CD4-positive, alpha-beta T cell treated with Interferon alpha-2 for 1 hour (primary cell): Measurements from ENCODE around the gene TP53BP1.
"Not testable (repeated sequence)": the region's sequence is repeated elsewhere in the genome, so short reads cannot be mapped to it uniquely, and the experiment has no call there.

ENCODE experiments used
- DNase-seq, 2 donors: peaks; one replicate each; pipeline ENCODE4 v3.0.0-alpha.2; 2020 to 2022

TP53BP1 gene

DNA sequence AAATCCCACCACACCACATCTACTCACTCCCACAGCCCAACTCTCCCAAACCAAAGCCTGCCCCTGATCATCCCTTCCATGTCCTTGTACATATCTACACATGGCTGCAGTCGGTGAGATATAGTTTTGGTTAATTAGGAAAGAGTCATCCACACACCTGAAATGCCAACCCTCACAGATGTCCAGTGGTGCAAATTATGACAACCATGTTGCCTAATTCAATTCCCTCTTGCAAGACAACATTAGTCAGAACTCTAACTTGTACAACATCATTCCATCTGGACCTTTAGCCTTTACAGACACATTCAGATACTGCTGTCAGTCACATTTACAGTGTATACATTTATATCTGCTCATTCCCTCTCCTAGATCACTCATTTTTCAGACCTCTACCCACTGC lies 80.9 kb downstream of the TP53BP1 start:
- DNase-seq: no peak

GRCh38 chr15:43410572-43411214 lies 82.3 kb downstream of the TP53BP1 start:
- no peak for DNase-seq

DNA sequence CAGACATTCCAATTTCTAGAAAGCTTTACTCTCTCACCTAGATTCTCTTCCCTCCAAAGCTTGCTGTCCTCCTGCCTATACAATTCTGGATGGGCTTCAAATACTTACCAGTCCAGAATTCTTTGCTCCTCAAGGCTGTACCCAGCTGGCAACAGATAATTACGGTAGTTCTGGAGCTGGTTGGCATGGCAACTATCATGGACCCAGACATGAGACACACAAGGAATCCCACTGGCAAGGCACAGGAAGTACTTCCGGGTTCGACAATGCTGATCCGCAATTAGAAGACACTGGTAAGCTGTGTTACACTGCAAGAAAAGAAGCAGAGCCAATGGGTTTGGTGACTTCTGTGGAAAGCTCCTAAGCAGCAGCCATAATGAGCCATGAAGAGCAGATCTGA lies 84.2 kb downstream of the TP53BP1 start:
- no peak for DNase-seq

DNA sequence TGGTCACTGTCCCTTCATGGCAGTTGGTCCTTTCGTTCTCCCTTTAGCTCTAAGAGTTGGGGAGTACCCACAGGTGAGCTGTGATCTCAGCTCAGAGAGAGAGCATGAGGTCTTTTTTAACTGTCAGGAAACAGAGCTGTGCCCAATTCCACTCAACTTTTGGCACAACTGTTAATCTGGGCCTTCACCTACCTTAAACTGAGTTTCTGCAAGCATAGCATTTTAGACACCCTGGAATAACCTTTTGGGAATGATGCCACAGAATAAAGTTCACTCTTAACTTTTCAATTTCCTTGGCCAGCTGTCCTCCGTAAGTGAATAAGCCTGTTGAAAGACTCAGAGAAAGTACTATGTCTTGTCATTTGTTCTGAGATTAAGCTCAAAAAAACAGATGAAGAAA lies 86.1 kb downstream of the TP53BP1 start:
- DNase-seq: no peak

DNA sequence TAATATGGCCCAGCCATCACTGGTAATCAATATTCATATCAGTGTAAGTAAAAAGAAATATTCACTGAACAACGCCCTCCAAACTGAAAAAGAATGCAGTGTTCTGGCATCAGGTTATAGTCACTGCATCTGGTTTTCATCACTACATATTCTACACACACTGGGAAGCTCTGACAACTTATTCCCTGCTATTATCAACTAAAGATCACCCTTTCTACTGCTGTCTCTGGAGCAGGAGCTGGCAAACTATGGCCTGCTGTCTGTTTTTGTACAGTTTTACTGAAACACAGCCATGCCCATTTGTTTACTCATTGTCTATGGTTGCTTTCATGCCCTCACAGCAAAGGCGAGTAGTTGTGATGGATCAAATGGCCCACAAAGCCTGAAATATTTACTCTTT lies 86.8 kb downstream of the TP53BP1 start:
- DNase-seq: no peak

GRCh38 chr15:43404130-43404529 lies 88.8 kb downstream of the TP53BP1 start:
- no peak for DNase-seq

GRCh38 chr15:43403616-43404015 lies 89.3 kb downstream of the TP53BP1 start:
- DNase-seq: no peak

- no peak for DNase-seq
Measured at GRCh38 chr15:43402255-43402654, 90.7 kb downstream of the TP53BP1 start.

DNA sequence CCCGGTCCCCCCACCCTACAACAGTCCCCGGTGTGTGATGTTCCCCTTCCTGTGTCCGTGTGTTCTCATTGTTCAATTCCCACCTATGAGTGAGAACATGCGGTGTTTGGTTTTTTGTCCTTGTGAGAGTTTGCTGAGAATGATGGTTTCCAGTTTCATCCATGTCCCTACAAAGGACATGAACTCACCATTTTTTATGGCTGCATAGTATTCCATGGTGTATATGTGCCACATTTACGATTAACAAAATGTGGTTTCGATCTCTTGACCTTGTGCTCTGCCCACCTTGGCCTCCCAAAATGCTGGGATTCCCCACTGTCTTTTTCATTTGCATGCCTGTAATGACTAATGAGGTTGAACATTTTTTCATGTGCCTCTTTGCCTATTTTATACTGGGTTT lies 99.4 kb downstream of the TP53BP1 start:
- DNase-seq: not testable (repeated sequence)

DNA sequence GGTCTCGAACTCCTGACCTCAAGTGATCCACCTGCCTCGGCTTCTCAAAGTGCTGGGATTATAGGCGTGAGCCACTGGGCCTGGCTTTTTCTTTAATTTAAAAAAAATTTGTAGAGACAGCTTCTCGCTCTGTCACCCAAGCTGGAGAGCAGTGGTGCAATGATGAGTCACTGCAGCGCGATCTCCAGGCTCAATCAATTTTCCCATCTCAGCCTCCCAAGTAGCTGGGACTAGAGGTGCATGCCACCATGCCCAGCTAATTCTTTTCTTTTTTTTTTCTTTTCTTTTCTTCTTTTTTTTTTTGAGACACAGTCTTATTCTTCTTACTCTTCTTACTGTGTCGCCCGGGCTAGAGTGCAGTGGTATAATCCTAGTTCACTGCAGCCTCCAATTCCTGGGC lies 102.2 kb downstream of the TP53BP1 start:
- DNase-seq: no peak

- DNase-seq: no peak
Measured at GRCh38 chr15:43383070-43383469, 109.9 kb downstream of the TP53BP1 start.

DNA sequence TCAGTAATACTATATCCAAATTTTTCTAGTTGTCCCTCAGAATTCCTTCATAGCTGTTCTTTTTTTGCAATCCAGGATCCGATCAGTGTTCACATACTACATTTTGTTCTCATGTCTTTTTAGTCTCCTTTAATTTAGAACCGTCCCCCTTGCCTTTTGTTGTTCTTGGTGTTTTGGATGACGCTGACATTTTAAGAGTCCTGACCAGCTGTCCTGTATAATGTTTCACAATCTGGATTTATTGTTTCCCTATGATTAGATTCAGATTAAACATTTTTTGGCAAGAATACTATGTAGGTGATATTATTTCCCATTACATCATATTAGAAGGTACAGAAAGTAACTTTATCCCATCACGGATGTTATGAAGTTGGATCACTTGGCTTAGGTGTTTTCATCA lies 110.6 kb downstream of the TP53BP1 start:
- no peak for DNase-seq

DNA sequence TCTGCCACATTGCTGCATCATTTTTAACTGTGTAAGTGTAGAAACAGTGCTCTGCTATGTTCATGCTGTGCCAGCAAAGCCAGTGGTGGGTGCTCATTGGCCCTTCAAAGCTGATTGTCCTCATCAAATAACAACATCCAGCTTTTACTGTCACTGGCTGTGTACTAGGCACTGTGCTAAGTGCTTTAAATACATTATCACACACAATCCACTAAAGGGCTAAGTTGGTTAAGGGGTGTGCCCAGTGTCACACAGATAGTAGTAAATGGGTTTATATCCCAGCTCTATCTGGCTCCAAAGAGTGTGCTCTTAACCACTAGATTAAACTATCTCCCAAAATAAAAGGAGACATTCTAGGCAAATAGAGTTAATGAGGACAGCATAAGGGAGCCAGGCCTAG lies 114.4 kb downstream of the TP53BP1 start:
- no peak for DNase-seq

DNA sequence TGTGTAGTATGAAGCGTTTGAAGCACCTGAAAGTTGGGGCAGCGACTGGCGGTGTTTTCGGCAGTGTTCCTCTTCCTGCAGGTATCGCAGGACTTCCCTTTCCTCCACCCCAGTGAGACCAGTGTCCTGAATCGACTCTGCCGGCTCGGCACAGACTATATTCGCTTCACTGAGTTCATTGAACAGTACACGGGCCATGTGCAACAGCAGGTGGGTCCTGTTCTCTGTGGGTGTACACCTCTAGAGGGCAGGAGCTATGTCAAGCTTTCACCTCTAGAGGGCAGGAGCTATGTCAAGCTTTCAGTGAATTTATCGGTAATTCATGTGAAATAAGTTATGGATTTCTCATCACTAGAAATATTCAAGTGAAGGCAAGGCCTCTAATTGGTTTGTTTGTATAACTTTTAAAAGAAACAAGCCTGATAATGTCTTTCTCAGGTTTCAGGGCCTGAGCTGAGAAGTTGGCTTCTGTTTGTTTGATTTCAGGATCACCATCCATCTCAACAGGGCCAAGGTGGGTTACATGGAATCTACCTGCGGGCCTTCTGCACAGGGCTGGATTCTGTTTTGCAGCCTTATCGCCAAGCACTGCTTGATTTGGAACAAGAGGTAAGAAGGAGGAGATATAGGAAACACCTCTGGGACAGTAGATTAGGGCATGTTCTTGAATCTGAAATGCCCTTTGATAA lies 116.8 kb downstream of the TP53BP1 start:
- peak; percentile 35 to 62 for DNase-seq

GRCh38 chr15:43370975-43371974 lies 121.7 kb downstream of the TP53BP1 start, which contains the start of the genes TUBGCP4 and ZSCAN29:
Gene TUBGCP4, plus strand, starts transcription at chr15:43371101. Its CDS starts 254 bp downstream, at chr15:43371355.
Gene ZSCAN29, minus strand, starts transcription at chr15:43371043. Its CDS starts 1,130 bp downstream, at chr15:43369913.
- peak; percentile 75 to 80 for DNase-seq

DNA sequence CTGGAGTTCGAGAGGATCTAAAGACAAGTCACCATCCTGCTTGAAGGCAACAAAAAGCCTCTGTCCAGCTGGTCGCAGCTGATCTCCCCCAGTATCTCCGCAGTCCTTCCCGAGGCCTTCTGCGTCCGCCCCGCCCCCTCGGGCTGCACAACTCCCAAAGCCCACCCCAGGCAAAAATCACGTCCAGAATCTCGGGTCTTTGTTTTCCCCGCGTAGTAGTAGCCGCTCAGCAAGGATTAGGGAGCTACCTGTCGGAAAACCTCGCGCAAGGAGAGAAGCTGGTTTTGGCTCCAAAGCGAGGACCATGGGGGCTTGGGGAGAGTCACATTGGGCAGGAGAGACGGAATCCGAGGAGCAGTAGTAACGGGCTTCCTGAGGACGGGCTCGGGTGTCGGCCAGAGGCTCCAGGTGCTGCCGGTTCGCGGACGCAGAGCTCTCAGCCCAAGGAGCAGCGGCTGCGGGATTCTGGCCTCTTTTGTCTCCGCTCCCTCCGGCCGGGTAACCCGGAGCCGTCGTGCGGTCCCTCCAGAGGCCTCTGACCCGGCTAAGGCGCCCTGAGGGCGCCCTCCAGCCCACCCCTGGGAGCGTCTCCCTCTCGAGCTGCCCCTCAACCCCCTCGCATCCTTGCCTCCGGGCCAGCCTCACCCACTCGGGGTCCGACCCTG lies 122.5 kb downstream of the TP53BP1 start:
- no peak for DNase-seq

DNA sequence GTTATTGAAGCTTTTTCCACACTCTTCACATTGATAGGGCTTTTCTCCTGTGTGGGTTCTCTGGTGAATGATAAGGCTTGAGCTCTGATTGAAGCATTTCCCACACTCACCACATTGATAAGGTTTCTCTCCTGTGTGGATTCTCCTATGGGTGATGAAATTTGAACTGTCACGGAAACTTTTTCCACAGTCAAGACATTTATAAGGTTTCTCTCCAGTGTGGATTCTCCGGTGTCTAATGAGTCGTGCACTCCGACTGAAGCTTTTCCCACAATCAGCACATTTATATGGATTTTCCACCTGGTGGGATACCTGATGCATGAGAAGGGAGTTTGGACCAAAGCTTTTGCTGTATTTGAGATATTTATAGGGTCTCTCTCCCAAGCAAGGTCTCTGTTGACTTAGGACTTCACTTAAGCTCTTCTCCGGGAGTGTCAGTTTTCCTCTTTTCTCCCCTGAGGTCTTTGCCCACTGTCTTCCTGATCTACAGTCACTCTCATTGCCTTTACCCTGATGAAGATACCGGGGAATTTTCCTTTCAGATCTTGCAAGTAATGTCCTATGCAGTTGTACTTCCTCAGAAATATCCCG lies 131.5 kb downstream of the TP53BP1 start:
- no peak for DNase-seq

- DNase-seq: no peak
Measured at GRCh38 chr15:43360821-43361220, 132.1 kb downstream of the TP53BP1 start.
